ENCODE measurements around the gene MAD1L1.

GRCh38 chr7:2072042-2072441 is 160.7 kb downstream of the MAD1L1 start:
- no peak for TF ChIP-seq JUN (CRISPR knock-in tag; IDR thresholded peaks at IDR 0.05)
- TF ChIP-seq SMAD3 (CRISPR knock-in tag; IDR thresholded peaks at IDR 0.05; ENCODE audit: borderline replicate concordance) = no peak
- TF ChIP-seq CTCF (IDR thresholded peaks at IDR 0.05) = no peak
- TF ChIP-seq ZNF219 (CRISPR knock-in tag; IDR thresholded peaks at IDR 0.05; ENCODE audit: borderline replicate concordance) = no peak
- no peak for TF ChIP-seq NFYB (CRISPR knock-in tag; conservative IDR thresholded peaks at IDR 0.05; ENCODE audit: low read depth)
- TF ChIP-seq ETV6 (CRISPR knock-in tag; IDR thresholded peaks at IDR 0.05) = no peak
